Activated CD4-positive, alpha-beta T cell treated with anti-CD3 and anti-CD28 coated beads, Interleukin-2, Interleukin-4, amounts not matched to agents 100 ng/mL and 50 ng/mL, durations not matched to agents 16 hours and 8 hours (primary cell): ENCODE data around the gene CENPF.

Experiments
- DNase-seq: peaks from one replicate; pipeline ENCODE4 v3.0.0-alpha.2; 2020; ENCODE audit warnings: low spot score

The CENPF gene

DNA sequence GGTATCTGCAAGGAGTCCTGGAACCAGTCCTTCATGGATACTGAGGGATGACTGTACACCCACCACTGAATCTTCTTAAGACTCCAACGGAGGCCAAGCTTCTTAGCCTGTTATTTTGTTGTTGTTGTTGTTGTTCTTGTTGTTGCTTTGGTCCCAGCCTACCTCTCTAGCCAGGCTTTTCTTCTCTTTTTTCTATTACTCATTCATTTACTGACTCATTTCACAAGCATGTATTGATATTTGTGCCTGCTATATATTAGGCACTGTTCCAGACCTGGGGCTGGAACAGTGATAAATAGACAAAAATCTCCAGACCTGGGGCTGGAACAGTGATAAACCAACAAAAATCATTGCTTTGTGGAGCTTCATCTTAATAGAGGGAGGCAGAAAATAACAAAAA, 20.4 kb downstream of the CENPF start:
- no peak for DNase-seq

DNA sequence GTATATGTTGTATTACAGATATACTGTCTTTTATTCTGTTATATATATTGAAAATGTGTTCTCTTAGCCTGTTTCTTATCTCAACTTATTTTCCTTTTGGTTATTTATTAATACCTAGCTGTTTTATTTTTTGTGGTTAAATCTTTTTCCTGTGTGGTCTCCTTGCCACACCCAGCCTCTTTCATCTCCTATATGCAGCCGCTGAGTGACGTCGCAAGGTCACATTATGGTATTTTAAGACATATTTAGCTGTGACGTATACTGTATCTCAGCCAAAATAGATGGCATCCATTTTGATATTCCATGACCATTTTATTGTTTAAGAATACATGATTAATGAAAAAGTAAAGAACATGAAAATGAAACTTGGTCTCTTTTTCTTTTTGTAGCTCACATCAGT, 29.1 kb downstream of the CENPF start:
- no peak for DNase-seq

DNA sequence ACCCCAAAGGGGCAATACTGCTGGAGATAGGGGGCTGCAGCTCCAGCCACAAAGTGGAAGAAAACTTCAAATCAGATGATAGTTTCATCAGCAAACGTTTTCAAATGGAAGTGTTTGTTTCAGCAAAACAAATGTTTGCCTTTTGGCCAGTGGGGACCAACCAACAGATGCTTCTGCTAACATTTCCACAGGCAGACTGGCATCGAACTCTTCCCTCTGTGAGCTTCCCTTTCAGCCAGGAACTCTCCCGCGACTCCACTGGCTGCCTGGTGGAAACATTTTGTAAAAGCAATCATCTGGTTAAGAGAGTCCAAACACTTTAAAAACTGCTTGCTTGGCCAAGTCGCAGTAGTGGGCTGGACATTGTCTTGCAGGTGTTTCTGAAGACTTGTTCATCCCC, 30.7 kb downstream of the CENPF start:
- DNase-seq: no peak

DNA sequence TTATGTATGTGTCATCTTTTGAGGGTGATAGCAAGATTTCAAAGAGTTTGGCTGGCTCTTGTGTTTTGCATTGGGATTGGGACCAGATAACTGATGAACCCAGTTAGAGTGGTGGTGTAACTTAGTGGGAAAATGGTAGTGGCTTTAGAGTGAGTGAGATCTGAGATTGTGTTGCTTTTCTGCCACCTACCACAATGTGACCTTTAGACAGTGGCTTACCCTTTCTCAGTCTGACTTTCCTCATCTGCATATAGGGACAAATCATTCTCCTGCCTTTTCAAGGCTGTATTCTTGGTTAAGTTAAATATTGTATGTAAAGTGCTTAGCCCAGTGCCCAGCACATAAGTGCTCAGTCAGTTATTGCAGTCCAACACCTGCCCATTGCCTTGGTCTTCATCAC, 31.3 kb downstream of the CENPF start:
- DNase-seq: no peak

DNA sequence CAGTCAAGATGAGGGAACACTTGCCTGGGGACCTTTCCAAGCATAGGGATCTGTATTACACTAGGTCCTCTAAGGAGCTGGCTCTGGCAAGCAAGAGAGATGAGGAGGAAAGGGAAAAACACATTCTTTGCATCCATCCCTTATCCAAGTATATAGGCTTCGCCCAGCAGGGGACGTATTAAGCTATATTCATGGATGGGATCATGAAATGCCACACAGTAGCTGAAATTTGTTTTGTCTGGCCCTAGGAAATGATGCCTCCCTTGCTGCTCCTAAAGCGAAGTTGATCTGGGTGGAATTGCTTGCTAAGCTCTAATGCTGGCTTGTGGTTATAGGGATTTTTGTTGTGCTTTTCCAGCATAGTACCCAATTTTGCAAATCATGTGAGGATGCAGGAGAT, 32.1 kb downstream of the CENPF start:
- no peak for DNase-seq

DNA sequence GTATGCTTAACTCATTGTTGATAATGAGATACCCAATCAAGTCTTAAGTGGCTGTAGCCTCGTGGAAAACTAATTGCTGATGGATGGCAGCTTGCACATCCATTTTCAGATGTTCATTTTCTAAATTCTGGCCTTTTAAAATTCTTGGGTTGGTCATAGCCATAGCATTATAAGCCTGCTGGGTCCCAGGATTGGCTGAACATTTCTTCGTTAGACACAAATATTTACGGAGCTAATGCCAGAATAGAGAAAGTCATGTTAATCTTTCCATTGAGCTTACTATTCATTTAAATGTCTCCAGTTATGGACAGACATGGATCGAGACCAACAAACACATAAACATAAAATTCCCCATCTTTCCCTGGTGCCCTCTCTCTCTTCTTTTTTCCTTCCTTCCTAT, 32.5 kb downstream of the CENPF start:
- no peak for DNase-seq

DNA sequence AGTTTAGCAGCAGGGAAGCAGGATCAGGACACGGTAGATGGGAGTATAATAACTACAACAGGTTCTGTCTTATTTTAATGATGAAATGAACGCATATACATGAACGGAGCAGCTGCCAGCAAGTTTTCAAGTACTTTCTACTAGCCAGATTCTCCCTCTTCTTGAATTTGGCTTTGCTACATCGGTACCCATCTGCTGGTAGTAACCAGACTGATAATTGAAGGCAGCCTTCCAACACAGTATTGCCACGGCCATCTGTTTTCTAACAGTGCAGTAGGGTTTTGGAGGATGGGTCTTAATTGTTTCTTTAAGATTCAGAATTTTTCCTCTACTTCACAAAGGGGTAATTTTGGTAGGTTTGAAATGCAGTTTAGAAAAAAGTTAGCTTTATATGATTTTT, 33.4 kb downstream of the CENPF start:
- DNase-seq: no peak

DNA sequence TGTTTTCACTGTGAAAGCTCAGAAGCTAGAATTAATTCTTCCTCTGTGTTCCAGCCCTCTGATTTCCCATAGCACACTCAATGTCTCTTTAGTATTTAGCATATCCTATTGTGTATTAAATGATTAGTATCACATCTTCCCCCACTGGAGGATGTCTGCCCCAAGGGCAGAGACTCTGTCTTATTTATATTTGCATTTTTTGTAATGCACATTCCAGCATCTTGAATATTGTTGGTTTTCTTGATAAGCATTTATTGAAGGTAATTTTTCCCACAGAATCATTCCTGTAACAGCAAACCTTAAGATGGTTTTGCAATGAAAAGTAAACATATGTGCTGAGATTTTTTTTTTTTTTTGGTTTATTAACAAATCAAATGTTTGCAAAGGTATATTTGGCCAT, 34.1 kb downstream of the CENPF start:
- no peak for DNase-seq

DNA sequence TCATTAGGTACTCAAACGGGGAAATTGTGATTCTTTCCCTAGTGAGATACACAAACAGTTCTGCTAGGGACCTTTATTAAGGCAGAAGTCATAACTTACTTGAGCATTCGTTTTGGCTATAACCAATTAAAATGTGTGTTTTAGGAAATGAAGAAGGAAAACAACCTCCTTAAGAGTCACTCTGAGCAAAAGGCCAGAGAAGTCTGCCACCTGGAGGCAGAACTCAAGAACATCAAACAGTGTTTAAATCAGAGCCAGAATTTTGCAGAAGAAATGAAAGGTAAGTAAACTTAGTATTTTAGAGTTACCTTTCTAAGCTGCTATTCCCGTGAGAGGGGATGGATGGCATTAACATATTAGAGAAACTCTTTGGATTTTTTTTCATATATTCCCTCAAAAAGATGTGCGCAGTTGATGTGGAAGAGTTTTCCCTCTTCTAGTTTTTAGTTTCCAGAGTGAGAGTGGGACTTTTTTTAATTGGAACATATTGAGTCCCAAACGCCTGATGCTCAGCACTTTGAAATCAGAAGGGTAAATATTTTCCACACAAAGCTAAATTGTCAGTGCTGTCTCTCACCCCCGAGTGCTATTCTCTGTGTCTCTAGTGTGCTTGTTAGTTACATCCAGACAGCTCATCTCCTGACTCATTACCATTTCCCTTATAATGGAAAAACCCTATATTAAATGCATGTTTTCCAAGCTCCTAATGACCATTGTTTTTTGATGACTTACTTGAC, 34.9 kb downstream of the CENPF start:
- DNase-seq: peak; percentile 18

DNA sequence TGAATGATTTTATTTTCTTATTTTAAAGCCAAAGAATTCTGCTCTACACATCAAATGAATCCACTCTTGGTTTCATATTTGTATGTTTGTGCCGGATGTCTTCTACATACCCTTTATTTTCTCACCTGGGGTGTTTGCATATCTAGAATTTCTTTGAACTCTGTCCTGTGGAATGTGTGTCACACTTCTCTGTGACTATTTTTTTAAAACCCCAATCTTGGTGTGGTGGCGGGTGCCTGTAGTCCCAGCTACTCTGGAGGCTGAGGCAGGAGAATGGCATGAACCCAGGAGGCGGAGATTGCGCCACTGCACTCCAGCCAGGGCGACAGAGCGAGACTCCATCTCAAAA, 35.4 kb downstream of the CENPF start:
- no peak for DNase-seq

DNA sequence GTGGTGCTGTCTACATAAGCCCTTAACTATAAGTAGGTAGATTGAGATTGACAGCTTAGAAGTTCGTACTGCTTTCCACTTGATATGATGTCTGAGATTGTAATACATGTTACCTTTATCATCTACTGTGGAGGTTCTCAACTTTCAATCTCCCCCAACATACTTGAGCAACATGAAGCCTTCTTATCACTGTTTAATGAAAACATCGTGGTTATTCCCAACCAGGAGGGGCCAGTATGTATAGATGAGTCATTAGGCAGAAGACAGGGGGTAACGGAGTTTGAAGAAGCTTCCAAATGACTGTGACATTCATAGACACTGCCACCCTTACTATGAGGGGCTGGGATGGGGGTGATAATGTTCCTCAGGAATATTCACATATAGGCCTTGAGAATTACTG, 36.0 kb downstream of the CENPF start:
- no peak for DNase-seq

DNA sequence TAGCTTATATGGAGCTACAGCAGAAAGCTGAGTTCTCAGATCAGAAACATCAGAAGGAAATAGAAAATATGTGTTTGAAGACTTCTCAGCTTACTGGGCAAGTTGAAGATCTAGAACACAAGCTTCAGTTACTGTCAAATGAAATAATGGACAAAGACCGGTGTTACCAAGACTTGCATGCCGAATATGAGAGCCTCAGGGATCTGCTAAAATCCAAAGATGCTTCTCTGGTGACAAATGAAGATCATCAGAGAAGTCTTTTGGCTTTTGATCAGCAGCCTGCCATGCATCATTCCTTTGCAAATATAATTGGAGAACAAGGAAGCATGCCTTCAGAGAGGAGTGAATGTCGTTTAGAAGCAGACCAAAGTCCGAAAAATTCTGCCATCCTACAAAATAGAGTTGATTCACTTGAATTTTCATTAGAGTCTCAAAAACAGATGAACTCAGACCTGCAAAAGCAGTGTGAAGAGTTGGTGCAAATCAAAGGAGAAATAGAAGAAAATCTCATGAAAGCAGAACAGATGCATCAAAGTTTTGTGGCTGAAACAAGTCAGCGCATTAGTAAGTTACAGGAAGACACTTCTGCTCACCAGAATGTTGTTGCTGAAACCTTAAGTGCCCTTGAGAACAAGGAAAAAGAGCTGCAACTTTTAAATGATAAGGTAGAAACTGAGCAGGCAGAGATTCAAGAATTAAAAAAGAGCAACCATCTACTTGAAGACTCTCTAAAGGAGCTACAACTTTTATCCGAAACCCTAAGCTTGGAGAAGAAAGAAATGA, 37.6 kb downstream of the CENPF start:
- DNase-seq: no peak

DNA sequence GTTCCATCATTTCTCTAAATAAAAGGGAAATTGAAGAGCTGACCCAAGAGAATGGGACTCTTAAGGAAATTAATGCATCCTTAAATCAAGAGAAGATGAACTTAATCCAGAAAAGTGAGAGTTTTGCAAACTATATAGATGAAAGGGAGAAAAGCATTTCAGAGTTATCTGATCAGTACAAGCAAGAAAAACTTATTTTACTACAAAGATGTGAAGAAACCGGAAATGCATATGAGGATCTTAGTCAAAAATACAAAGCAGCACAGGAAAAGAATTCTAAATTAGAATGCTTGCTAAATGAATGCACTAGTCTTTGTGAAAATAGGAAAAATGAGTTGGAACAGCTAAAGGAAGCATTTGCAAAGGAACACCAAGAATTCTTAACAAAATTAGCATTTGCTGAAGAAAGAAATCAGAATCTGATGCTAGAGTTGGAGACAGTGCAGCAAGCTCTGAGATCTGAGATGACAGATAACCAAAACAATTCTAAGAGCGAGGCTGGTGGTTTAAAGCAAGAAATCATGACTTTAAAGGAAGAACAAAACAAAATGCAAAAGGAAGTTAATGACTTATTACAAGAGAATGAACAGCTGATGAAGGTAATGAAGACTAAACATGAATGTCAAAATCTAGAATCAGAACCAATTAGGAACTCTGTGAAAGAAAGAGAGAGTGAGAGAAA, 38.4 kb downstream of the CENPF start:
- no peak for DNase-seq

DNA sequence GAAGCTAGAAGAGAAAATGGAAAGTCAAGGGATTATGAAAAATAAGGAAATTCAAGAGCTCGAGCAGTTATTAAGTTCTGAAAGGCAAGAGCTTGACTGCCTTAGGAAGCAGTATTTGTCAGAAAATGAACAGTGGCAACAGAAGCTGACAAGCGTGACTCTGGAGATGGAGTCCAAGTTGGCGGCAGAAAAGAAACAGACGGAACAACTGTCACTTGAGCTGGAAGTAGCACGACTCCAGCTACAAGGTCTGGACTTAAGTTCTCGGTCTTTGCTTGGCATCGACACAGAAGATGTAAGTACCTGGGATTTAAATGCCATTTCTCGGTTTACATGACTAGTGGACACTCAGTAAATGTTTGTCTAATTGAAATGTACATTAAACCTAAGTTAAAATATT, 40.0 kb downstream of the CENPF start:
- DNase-seq: no peak

DNA sequence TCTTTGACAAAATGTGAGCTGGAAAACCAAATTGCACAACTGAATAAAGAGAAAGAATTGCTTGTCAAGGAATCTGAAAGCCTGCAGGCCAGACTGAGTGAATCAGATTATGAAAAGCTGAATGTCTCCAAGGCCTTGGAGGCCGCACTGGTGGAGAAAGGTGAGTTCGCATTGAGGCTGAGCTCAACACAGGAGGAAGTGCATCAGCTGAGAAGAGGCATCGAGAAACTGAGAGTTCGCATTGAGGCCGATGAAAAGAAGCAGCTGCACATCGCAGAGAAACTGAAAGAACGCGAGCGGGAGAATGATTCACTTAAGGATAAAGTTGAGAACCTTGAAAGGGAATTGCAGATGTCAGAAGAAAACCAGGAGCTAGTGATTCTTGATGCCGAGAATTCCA, 42.7 kb downstream of the CENPF start:
- DNase-seq: no peak

DNA sequence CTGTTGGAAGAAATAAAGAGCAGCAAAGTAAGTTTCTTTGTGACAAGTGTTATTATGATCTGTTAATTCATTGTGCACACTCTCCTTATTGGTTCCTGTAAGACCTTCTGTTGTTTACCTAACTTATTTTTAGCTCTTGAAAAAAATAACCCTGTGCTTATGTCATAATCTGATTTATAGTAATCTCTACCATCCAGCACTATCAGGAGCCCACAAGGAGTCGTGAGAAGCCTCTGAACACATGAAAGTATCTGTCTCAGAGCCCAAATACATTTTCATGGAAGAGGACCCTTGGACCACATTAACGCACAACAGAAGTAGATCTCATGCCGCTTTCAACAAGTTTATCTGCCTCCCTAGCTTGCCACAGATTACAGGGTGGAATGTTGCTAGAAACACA, 45.8 kb downstream of the CENPF start:
- no peak for DNase-seq

DNA sequence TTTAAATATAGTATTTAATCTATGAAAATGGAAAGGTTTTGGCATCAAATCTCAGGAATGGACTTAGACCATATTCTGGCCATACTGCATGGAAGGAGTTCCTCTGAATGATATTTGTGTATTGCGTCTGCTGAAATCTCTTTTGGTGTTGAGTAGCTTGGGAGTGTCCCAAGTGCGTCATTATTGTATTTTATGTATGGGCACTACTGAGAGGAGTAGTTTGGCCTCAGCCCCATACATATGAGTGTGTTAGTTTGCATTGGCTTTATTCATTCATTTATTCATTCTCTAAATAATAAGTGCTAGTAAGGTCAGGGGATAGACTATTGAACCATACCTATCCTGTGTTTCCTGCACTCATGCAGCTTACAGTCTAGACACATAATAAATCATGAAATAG, 46.6 kb downstream of the CENPF start:
- DNase-seq: no peak

DNA sequence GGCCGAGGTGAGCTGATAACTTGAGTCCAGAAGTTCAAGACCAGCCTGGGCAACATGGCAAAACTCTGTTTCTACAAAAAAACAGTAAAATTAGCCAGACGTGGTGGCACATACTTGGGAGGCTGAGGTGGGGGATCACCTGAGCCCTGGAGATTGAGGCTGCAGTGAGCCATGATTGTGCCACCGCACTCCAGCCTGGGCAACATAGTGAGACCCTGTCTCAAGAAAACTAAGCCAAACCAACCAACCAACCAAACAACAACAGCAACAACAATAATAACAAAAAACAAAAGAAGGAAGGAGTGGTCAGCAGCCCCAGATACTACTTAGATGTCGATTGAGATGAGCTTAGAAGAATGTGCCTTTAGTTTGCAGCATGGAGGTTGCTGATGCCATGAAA, 47.7 kb downstream of the CENPF start:
- no peak for DNase-seq

DNA sequence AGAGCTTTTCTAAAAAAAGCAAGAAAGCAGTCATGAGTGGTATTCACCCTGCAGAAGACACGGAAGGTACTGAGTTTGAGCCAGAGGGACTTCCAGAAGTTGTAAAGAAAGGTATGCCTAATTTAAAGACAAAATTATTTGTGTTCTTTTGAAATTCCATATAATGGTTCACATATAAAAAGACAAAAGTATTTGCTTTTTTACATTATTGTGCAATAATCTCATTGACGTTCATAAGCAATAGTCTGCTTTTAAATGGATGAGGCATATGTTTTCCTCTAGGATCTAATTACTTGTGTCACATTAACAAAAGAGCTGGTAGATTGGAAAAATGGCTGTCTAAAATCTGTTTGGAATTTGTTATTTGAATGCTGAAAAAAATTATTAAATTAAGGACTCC, 54.3 kb downstream of the CENPF start:
- no peak for DNase-seq

DNA sequence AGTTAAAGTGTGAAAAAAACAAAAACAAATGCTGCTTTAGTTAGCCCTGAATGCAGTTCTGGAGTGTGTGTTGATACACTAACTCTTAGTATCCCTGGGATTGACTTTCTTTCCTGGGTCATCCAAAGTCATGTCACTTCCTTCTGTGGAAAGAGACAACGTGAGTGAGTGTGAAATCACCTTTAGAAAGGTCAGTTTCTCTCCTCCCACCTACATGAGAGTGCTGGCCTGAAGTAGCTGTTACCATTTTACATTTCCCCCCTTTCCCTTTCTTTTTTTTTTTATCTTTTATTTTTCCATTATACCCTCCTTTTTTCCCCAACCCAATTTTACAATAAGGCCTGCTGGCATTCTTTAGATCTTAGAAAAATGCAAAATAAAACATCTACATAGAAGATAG, 55.2 kb downstream of the CENPF start:
- no peak for DNase-seq

DNA sequence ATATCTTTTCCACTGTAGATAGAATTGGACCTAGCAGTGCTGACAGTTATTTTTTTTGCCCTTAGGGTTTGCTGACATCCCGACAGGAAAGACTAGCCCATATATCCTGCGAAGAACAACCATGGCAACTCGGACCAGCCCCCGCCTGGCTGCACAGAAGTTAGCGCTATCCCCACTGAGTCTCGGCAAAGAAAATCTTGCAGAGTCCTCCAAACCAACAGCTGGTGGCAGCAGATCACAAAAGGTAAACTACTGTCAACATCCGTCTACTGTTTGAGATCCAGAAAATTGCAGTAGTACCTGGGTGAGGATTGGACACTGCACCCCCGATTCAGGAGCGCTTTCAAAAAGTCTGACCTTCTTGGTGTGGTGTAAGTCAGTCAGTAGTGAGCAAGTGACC, 55.8 kb downstream of the CENPF start:
- no peak for DNase-seq

DNA sequence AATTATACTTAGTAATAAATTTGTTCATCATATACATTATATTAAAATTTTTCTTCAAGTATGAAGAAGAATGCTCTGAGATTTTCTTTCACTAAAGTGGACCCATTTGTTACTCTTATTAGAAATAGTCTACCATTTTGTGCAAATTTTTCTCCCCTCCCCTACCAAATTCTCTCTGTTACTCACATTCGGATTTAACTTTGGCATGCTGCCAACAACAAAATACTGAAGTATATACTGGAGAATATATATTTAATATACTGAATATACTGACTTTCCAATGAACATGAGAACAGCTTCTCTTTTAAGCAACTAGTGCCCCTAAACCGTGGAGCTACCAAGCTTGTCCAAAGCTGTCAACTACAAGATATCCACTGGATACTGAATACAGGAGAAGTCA, 57.2 kb downstream of the CENPF start:
- DNase-seq: no peak

DNA sequence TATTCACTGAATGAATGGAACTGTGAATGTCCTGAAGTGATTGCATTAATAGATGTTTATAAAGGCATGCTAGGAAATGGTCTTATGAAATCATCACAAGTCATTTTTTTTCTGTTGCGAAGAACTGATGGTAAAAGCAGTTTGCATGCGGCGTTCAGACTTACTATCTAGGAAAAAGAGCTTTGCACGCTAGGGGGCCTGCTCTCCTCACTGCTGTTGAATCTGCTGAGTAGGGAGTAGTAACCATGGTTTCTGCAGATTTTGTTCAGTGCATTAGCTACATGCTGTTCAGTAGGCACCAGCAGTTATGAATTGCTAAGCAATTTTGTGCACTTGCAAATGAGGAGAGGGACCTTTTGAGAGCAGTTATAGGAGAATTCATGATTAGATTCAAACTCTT, 57.9 kb downstream of the CENPF start:
- DNase-seq: peak; percentile 11
